Left lung (tissue), 14 donors: Measurements from ENCODE around the gene CLGN. TPM values are rescaled to one million over a fixed set of nuclear protein-coding genes. Genes with fewer than 3 reads are reported as not detected.

Experiments used
- ATAC-seq: fragments of 200-7000 bp; cut with Tn5 transposase; one replicate; pipeline ENCODE4 v1.9.1; 2020; ENCODE audit warnings: moderate library complexity
- DNase-seq, 4 donors: peaks; one replicate each; pipeline ENCODE4 v3.0.0-alpha.2; 2013 to 2020
- H3K27ac ChIP-seq, 2 donors: fragments of 200-600 bp; sonication (generic) in 1 of 2; one replicate each; pipeline versions ENCODE4 v1.5.0 to v1.8.0; 2020 to 2021
- H3K27me3 ChIP-seq, 2 donors: fragments of 200-600 bp; sonication (generic) in 1 of 2; one replicate each; pipeline versions ENCODE4 v1.5.0 to v1.8.0; 2020 to 2021
- H3K36me3 ChIP-seq, 2 donors: fragments of 200-600 bp; sonication (generic) in 1 of 2; one replicate each; pipeline versions ENCODE4 v1.5.0 to v1.8.0; 2020 to 2021
- H3K4me1 ChIP-seq, 2 donors: fragments of 200-600 bp; one replicate each; pipeline ENCODE4 v1.8.0; 2021
- H3K4me3 ChIP-seq, 2 donors: fragments of 200-600 bp; sonication (generic) in 1 of 2; one replicate each; pipeline versions ENCODE4 v1.5.0 to v1.8.0; 2020 to 2021; ENCODE audit warnings: mild to moderate bottlenecking in 1 of 2
- H3K9me3 ChIP-seq, 2 donors: fragments of 200-600 bp; sonication (generic) in 1 of 2; one replicate each; pipeline versions ENCODE4 v1.5.0 to v1.8.0; 2020 to 2021
- intact Hi-C, 2 donors: fragments of 100-400 bp; cut with DNase I; formaldehyde crosslinking; loops; one replicate each; pipeline versions ENCODE4 v1.11.2 to v1.14.2; 2022
- long read RNA-seq, 12 donors: library from polyadenylated mRNA in 2 of 12; unstranded in 2 of 12; transcript quantifications; one replicate each; pipeline ENCODE4 v2.0.0 and lab custom pipeline, GENCODE V29; 2019 to 2026
- polyA plus RNA-seq, 6 donors: library from polyadenylated mRNA; unstranded; fragments of 120-200 nt; gene quantifications; one replicate each; pipeline ENCODE4 v1.2.1, GENCODE V29; 2013; ENCODE audit not compliant: insufficient read length in 6 of 6
- total RNA-seq, 2 donors: library from RNA; stranded (reverse); fragmentation: NEBNext Ultra II Directional; extraction: Animal tissue kit (Norgen Biotek cat#: 25700); gene quantifications; one replicate each; pipeline ENCODE4 v1.2.1, GENCODE V29; 2021
- TF ChIP-seq, protein P1 (sequence below), 2 donors: fragments of 200-600 bp; sonication (generic) in 1 of 2; IDR thresholded peaks; one replicate each; pipeline versions ENCODE4 v1.5.0 to v1.8.0; 2021; ENCODE audit warnings: antibody characterized with exemption in 2 of 2
- donor health status: DM: no; HTN: yes; CAD: no.
- donor health status: DM: no; HTN: no; CAD: no.

The CLGN gene
- 1 to 10 TPM in 1 of 2 donors, under 1 TPM in 1; 0.55 to 1.6 TPM for total RNA-seq
- polyA plus RNA-seq = 1 to 10 TPM; 3.7 to 4.6 (median 4.5) TPM
- long read RNA-seq, donor 1 = 0 reads
- long read RNA-seq, donor 2 = 0 reads
- long read RNA-seq, donor 3 = 0 reads
- long read RNA-seq, donor 4 = 0 reads
- long read RNA-seq, donor 5, partial matches to known transcripts = 0 of 1 reads
- long read RNA-seq, donor 5, other reads (novel, unspliced or antisense) = 0 of 1 reads
- long read RNA-seq, donor 6 = 0 reads
- long read RNA-seq, donor 7 = 0 reads
- long read RNA-seq, donor 8 = 0 reads
- long read RNA-seq, donor 9 = 0 reads
- long read RNA-seq, donor 10, partial matches to known transcripts = 2 of 2 reads
- long read RNA-seq, donor 10, other reads (novel, unspliced or antisense) = 0 of 2 reads
- long read RNA-seq, donor 11 = 0 reads
- long read RNA-seq, donor 12 = 0 reads

DNA sequence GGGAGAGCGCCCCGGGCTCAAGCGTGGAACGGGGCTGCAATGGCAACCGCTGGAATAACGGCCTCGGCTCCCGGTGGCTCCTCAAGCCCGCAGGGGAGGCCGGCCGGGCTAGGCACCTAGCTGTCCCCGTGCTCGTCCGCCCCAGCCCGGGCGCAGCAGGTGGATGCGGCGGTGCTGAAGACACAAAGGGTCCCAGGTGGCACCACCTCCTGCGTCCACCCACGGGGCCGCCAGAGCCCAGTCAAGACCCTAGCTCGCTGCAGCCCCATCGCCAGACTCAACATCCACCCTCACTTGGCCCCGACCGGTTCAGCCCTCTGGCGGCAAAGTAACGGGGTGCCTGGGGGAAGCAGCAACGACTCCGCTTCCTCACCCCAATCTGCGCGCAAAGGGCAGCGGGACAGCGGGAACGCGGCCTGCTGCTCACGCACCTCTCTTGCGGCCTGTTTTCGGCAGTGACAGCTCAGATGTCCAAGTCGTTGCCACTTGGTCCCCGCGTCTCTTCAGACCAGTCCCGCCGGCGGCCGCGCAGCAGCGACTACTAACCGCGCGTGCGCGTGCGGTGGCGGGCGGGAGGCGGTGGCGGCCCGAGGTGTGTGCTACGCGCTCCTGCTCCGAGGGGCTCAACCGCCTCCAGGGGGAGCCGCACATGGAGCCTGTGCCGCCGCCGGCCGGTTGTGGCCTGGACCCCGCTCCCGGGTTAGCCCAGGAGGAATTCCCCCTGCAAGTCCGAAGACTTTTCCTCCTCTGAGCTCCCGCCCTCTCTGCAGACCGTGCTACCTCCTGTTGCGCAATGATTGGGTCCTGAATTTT lies at the start of gene CLGN:
CLGN (minus strand) TSS at position 543 of the 813 bp plus-strand sequence. CDS start 14,570 bp downstream, outside the sequence.
- Histone ChIP-seq H3K4me3 (peak within 1 kb of the TSS; percentile 43 to 54), H3K9me3 (no peaks in the 10 kb centered on the region), H3K4me1 (peaks cover 0 to 17% of the 10 kb centered on the region in 2 donors), H3K36me3 (no peaks in the 10 kb centered on the region), H3K27ac (no peak within 1 kb of the TSS), H3K27me3 (peaks cover 0 to 25% of the 10 kb centered on the region in 2 donors)
- intact Hi-C loops = no loop called here
- TF ChIP-seq, protein P1, sequence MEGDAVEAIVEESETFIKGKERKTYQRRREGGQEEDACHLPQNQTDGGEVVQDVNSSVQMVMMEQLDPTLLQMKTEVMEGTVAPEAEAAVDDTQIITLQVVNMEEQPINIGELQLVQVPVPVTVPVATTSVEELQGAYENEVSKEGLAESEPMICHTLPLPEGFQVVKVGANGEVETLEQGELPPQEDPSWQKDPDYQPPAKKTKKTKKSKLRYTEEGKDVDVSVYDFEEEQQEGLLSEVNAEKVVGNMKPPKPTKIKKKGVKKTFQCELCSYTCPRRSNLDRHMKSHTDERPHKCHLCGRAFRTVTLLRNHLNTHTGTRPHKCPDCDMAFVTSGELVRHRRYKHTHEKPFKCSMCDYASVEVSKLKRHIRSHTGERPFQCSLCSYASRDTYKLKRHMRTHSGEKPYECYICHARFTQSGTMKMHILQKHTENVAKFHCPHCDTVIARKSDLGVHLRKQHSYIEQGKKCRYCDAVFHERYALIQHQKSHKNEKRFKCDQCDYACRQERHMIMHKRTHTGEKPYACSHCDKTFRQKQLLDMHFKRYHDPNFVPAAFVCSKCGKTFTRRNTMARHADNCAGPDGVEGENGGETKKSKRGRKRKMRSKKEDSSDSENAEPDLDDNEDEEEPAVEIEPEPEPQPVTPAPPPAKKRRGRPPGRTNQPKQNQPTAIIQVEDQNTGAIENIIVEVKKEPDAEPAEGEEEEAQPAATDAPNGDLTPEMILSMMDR (IDR thresholded peaks at IDR 0.05) = peak in 1 of 2 donors; percentile 3
- ATAC-seq (peak; percentile 97), DNase-seq (peak; percentile 64 to 92 (median 84))

DNA sequence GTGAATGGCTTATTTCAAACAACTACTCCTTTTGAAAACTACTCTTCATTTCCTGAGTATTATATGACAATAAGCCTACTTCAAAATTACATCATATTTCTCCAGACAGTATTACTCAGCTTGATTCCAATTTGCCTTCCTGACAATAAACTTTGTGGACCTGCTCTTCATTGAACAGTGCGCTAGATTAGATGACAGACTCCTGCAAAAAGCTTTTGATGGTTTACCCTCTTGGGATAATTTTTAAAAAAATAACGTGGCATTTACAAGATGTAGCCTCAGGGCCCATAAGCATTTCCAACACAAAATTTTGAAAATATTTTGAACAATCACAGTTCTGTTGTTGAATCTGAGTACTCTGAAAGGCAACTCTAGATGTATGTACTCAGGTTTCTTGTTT lies 44.7 kb upstream of the CLGN start:
- Histone ChIP-seq H3K27ac (no peak overlapping the region), H3K36me3 (no peaks in the 10 kb centered on the region), H3K4me3 (no peak overlapping the region), H3K9me3 (no peaks in the 10 kb centered on the region), H3K4me1 (no peaks in the 10 kb centered on the region), H3K27me3 (peaks cover 0 to 5% of the 10 kb centered on the region in 2 donors)
- DNase-seq (no peak), ATAC-seq (no peak)
- intact Hi-C loops = no loop called here
- TF ChIP-seq, protein P1 (IDR thresholded peaks at IDR 0.05) = no peak

DNA sequence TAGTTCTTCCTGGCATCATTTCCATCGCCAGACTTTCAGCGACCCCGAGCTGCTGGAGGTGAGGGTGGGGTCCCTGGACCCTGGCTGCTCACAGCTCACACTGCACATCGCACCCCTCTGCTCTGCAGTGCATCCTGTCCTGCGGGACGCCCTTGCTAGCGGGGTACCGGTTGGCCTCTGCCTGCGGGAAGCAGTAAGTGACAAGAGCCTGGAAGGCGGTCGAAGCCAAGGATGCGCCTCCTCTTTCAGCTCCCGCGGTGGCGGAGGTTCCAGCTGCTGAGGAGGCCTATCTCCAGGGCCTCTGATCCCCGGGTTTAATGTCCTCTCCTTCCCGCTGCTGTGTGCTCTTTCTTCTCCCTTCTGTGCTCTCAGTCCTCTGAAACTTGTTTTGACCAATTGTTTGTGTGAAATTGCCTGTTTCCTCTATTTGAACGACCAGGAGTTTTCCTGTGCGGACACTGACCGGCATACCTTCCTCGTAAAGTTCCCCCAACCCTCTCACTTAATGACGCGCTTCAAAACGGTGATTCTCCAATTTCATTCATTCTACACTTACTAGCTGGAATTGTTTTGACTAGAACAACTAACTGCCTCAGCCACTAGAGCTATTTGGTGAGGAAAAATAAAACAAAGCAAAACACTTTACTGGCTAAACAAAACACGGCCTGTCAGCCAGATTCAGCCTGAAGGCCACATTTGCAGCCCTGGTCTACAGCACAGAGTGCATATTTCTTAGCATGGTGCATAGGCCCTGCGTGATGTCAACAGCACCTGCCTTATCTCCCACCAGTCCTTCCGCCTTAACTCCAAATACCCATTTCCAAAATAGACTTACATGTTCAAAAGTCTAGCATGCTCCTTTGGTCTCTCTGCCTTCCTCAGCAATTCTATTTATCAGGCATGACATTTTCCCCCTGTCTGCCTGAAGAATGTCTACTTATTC lies 42.6 kb upstream of the CLGN start:
- intact Hi-C loops = no loop called here
- peaks cover 0 to 5% of the 10 kb centered on the region in 2 donors for H3K27me3 ChIP-seq
- H3K27ac ChIP-seq = no peak overlapping the region
- H3K4me3 ChIP-seq = no peak overlapping the region
- DNase-seq = peak in 2 of 4 donors; percentile 10 to 63
- no peaks in the 10 kb centered on the region for H3K4me1 ChIP-seq
- no peaks in the 10 kb centered on the region for H3K9me3 ChIP-seq
- TF ChIP-seq, protein P1 (IDR thresholded peaks at IDR 0.05) = no peak
- no peak for ATAC-seq
- H3K36me3 ChIP-seq = no peaks in the 10 kb centered on the region

- no peak for DNase-seq
- Histone ChIP-seq H3K36me3 (no peaks in the 10 kb centered on the region), H3K9me3 (no peaks in the 10 kb centered on the region), H3K27ac (no peak overlapping the region), H3K27me3 (no peaks in the 10 kb centered on the region), H3K4me1 (no peaks in the 10 kb centered on the region), H3K4me3 (no peak overlapping the region)
- no peak for ATAC-seq
- intact Hi-C loops = no loop called here
- TF ChIP-seq, protein P1 (IDR thresholded peaks at IDR 0.05) = no peak
Observed at GRCh38 chr4:140466146-140466545, 38.7 kb upstream of the CLGN start.
